SU-DHL-6 (cell line): Measurements from ENCODE around the gene POMP.

Experiments used
- EZH2phosphoT487 ChIP-seq: fragments of 200-600 bp; sonication (generic), shearing (Covaris generic); conservative IDR thresholded peaks from 2 replicates; pipeline ENCODE4 v1.6.1; 2018; ENCODE audit warnings: mild to moderate bottlenecking, antibody characterized with exemption, low read length, moderate library complexity, mixed read lengths
- TF ChIP-seq, protein P1 (sequence below): fragments of 200-600 bp; sonication (generic); IDR thresholded peaks from one replicate; pipeline ENCODE4 v1.5.1; 2017; ENCODE audit warnings: antibody characterized with exemption, mild to moderate bottlenecking, low read length, moderate library complexity; ENCODE audit not compliant: insufficient read depth, poor library complexity, severe bottlenecking

DNA sequence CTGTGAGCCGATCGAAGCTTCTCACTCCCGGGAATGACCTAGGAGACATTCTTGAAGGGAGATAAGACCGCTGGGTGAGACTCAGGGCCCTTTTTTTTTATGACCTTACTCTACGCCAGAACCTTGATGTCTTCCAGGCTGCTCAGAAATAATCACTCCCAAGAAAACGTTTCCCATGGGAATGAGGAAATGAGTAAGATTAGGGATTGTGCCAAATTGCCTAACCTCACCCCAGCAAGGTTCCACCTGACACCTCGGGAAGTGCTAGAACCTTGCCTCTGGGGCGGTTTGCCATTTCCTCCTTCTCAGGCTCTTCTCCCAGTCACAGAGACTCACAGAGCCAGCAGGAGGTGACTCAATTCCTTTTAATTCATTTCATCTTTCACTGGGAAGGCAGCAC is 57.6 kb downstream of the POMP start:
- TF ChIP-seq, protein P1, sequence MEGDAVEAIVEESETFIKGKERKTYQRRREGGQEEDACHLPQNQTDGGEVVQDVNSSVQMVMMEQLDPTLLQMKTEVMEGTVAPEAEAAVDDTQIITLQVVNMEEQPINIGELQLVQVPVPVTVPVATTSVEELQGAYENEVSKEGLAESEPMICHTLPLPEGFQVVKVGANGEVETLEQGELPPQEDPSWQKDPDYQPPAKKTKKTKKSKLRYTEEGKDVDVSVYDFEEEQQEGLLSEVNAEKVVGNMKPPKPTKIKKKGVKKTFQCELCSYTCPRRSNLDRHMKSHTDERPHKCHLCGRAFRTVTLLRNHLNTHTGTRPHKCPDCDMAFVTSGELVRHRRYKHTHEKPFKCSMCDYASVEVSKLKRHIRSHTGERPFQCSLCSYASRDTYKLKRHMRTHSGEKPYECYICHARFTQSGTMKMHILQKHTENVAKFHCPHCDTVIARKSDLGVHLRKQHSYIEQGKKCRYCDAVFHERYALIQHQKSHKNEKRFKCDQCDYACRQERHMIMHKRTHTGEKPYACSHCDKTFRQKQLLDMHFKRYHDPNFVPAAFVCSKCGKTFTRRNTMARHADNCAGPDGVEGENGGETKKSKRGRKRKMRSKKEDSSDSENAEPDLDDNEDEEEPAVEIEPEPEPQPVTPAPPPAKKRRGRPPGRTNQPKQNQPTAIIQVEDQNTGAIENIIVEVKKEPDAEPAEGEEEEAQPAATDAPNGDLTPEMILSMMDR: no peak
- no peak for TF ChIP-seq EZH2phosphoT487
